Colonic mucosa (tissue), 4 donors: ENCODE measurements around the gene PARL. TPM values are rescaled to one million over a fixed set of nuclear protein-coding genes. Genes with fewer than 3 reads are reported as not detected.

Experiments
- DNase-seq: peaks from one replicate; pipeline ENCODE4 v3.0.0-alpha.2; 2020
- H3K27ac ChIP-seq: fragments of 200-600 bp; one replicate; pipeline ENCODE4 v1.8.0; 2021
- H3K27me3 ChIP-seq: fragments of 200-600 bp; one replicate; pipeline ENCODE4 v1.8.0; 2021
- H3K36me3 ChIP-seq: fragments of 200-600 bp; one replicate; pipeline ENCODE4 v1.8.0; 2021
- H3K4me1 ChIP-seq: fragments of 200-600 bp; one replicate; pipeline ENCODE4 v1.8.0; 2021; ENCODE audit warnings: mild to moderate bottlenecking
- H3K4me3 ChIP-seq: fragments of 200-600 bp; one replicate; pipeline ENCODE4 v1.8.0; 2021
- H3K9ac ChIP-seq, 2 donors: one replicate each; pipeline ENCODE4 v1.7.0; 2013; ENCODE audit warnings: control low read depth in 2 of 2, low read depth in 2 of 2, low read length in 2 of 2
- H3K9me3 ChIP-seq: fragments of 200-600 bp; one replicate; pipeline ENCODE4 v1.8.0; 2021
- intact Hi-C: fragments of 100-400 bp; cut with DNase I; formaldehyde crosslinking; loops from one replicate; pipeline ENCODE4 v1.14.1; 2022
- total RNA-seq, 2 donors: library from RNA; stranded (reverse); fragmentation: NEBNext Ultra II Directional in 1 of 2; extraction: Animal tissue kit (Norgen Biotek cat#: 25700) in 1 of 2; gene quantifications; one replicate each; pipeline ENCODE4 v1.2.1, GENCODE V29; 2021
- TF ChIP-seq, protein P1 (sequence below): fragments of 200-600 bp; IDR thresholded peaks from one replicate; pipeline ENCODE4 v1.8.0; 2022; ENCODE audit warnings: antibody characterized with exemption, mild to moderate bottlenecking
- donor health status: healthy.
- donor health status: DM: no; HTN: no; CAD: no.
- donor health status: DM: no; HTN: no; CAD: no.

Gene PARL
- total RNA-seq, 2 donors from 2014 or later: 64.8 to 67.9 TPM

DNA sequence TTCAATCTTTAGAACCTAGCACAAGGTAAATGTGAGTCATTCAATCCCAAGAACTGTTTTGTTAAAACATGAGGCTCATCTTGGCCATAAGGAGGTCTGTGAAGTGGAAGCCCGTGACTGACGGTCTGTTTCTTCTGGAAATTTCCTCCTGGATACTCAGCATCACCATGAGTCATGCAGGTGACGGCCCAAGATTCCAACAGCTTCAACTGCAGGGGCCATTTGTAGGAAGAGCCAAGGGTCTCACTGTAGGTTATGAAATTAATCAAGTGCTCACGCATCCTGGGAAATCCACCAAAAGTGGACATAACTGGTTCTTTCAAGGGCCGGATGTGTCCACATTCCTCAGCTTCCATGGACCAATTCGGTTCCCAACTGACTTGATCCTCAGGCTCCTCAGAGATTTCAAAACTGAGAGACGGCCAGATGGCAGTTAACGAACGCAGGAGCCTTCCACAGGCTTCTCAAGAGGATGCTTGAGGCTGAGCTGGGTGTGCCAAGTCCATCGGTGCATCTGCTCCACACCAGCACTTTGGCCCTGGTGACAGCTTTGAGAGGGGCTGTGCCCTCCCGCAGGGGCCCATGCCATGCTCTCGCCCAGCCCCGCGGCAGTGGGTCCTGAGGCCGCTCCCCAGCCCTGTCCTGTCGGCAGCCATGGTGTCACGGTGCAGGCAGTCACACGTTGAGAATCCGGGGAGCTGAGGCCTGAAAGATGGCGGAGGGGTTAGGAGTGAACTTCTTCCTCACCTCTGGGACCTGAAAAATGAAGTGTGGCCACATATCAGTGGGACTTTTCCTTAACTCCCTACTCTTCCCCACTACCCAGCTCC is 67.8 kb downstream of the PARL start:
- Histone ChIP-seq H3K4me1 (no peaks in the 10 kb centered on the region), H3K27ac (no peak overlapping the region), H3K27me3 (no peaks in the 10 kb centered on the region), H3K36me3 (no peaks in the 10 kb centered on the region), H3K9me3 (no peaks in the 10 kb centered on the region), H3K4me3 (no peak overlapping the region), H3K9ac (no peak overlapping the region)
- intact Hi-C loops: no loop called here
- TF ChIP-seq, protein P1, sequence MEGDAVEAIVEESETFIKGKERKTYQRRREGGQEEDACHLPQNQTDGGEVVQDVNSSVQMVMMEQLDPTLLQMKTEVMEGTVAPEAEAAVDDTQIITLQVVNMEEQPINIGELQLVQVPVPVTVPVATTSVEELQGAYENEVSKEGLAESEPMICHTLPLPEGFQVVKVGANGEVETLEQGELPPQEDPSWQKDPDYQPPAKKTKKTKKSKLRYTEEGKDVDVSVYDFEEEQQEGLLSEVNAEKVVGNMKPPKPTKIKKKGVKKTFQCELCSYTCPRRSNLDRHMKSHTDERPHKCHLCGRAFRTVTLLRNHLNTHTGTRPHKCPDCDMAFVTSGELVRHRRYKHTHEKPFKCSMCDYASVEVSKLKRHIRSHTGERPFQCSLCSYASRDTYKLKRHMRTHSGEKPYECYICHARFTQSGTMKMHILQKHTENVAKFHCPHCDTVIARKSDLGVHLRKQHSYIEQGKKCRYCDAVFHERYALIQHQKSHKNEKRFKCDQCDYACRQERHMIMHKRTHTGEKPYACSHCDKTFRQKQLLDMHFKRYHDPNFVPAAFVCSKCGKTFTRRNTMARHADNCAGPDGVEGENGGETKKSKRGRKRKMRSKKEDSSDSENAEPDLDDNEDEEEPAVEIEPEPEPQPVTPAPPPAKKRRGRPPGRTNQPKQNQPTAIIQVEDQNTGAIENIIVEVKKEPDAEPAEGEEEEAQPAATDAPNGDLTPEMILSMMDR: no peak
- no peak for DNase-seq

DNA sequence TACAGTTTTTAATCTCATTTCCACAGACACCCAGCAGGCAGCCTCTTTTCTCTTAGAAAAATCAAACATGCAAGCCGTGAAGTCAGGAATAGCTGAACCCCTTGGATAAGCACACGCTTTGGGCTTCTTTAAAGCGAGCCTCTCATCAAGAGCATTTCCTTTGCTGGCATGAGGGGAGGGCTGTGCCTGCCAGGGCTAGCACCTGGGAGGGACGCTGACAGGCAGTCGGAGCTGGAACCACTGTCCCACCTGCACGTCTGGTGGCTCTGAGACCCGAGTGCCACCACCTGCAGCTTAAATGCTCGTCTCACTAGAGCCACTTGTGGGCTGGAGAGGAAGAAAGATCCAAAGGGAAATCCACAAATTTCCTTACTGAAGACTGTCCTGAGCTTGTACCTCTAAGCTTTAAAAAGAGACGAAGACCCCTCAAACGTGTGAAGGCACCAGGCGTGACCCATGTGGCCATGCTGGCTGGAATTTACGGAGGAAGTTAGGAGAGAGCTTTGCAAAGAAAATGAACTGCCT is 68.7 kb downstream of the PARL start:
- TF ChIP-seq, protein P1: no peak
- intact Hi-C loops: no loop called here
- H3K9ac ChIP-seq: no peak overlapping the region
- DNase-seq: no peak
- no peaks in the 10 kb centered on the region for H3K9me3 ChIP-seq
- no peak overlapping the region for H3K4me3 ChIP-seq
- no peak overlapping the region for H3K27ac ChIP-seq
- H3K36me3 ChIP-seq: peaks cover 2% of the 10 kb centered on the region
- H3K4me1 ChIP-seq: no peaks in the 10 kb centered on the region
- H3K27me3 ChIP-seq: no peaks in the 10 kb centered on the region

DNA sequence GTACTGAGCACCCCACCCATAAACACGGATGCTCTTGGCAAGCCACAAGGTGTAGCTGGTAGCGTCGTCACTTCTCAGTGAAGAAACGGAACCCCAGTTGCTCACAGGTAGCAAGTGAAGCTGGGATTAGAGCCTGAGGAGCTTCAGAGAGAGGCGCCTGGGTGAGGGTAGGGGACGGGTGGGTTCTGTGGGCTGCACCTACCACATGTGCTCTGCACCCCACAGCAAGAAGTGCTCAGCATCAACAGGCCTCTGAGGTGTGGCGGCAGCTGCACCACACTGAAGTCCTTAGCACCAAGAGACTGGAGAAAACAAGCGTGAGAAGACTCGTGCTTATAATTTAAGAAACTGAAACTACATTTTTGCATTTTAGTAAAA is 69.1 kb downstream of the PARL start:
- intact Hi-C loops: no loop called here
- no peak for DNase-seq
- Histone ChIP-seq H3K27ac (no peak overlapping the region), H3K4me3 (no peak overlapping the region), H3K9me3 (no peaks in the 10 kb centered on the region), H3K36me3 (peaks cover 6% of the 10 kb centered on the region), H3K9ac (no peak overlapping the region), H3K27me3 (no peaks in the 10 kb centered on the region), H3K4me1 (no peaks in the 10 kb centered on the region)
- TF ChIP-seq, protein P1: no peak

GRCh38 chr3:183814240-183814639 is 70.4 kb downstream of the PARL start:
- intact Hi-C loops: no loop called here
- Histone ChIP-seq H3K4me3 (no peak overlapping the region), H3K36me3 (peaks cover 9% of the 10 kb centered on the region), H3K9ac (no peak overlapping the region), H3K9me3 (no peaks in the 10 kb centered on the region), H3K27ac (no peak overlapping the region), H3K4me1 (no peaks in the 10 kb centered on the region), H3K27me3 (no peaks in the 10 kb centered on the region)
- no peak for DNase-seq
- TF ChIP-seq, protein P1: no peak

GRCh38 chr3:183812761-183813445 is 71.8 kb downstream of the PARL start:
- Histone ChIP-seq H3K4me3 (no peak overlapping the region), H3K4me1 (no peaks in the 10 kb centered on the region), H3K27me3 (no peaks in the 10 kb centered on the region), H3K36me3 (peaks cover 9% of the 10 kb centered on the region), H3K9ac (no peak overlapping the region), H3K27ac (no peak overlapping the region), H3K9me3 (no peaks in the 10 kb centered on the region)
- intact Hi-C loops: no loop called here
- TF ChIP-seq, protein P1: no peak
- DNase-seq: no peak
